GM12873 (cell line): ENCODE measurements around the gene HCRTR1.

Experiments used
- TF ChIP-seq, protein P1 (sequence below): IDR thresholded peaks from 2 replicates; pipeline ENCODE4 v1.5.1; 2012; ENCODE audit warnings: low read depth, mild to moderate bottlenecking, moderate library complexity, low read length, control low read depth; ENCODE audit not compliant: insufficient read depth; ENCODE audit errors: missing control alignments

HCRTR1 gene

DNA sequence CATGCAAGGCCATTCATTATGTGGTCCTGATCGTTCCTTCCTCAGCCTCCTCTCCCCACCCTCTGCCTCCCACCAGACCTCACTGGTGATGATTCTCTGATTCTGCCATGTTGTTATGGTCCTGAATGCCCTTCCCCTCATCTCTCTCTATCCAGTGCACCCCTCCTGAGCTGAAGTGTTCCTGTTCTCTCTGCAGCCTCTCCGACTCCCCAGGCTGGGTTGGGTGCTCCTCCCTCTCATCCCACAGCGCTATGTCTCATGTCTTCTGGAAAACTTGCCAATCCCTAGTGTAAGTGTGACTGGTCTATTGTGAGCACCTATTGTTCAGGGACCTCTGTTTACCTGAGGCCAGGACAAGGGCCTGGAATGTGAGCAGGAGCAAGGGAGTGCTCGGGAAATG lies 38.3 kb downstream of the HCRTR1 start:
- TF ChIP-seq, protein P1, sequence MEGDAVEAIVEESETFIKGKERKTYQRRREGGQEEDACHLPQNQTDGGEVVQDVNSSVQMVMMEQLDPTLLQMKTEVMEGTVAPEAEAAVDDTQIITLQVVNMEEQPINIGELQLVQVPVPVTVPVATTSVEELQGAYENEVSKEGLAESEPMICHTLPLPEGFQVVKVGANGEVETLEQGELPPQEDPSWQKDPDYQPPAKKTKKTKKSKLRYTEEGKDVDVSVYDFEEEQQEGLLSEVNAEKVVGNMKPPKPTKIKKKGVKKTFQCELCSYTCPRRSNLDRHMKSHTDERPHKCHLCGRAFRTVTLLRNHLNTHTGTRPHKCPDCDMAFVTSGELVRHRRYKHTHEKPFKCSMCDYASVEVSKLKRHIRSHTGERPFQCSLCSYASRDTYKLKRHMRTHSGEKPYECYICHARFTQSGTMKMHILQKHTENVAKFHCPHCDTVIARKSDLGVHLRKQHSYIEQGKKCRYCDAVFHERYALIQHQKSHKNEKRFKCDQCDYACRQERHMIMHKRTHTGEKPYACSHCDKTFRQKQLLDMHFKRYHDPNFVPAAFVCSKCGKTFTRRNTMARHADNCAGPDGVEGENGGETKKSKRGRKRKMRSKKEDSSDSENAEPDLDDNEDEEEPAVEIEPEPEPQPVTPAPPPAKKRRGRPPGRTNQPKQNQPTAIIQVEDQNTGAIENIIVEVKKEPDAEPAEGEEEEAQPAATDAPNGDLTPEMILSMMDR: no peak

DNA sequence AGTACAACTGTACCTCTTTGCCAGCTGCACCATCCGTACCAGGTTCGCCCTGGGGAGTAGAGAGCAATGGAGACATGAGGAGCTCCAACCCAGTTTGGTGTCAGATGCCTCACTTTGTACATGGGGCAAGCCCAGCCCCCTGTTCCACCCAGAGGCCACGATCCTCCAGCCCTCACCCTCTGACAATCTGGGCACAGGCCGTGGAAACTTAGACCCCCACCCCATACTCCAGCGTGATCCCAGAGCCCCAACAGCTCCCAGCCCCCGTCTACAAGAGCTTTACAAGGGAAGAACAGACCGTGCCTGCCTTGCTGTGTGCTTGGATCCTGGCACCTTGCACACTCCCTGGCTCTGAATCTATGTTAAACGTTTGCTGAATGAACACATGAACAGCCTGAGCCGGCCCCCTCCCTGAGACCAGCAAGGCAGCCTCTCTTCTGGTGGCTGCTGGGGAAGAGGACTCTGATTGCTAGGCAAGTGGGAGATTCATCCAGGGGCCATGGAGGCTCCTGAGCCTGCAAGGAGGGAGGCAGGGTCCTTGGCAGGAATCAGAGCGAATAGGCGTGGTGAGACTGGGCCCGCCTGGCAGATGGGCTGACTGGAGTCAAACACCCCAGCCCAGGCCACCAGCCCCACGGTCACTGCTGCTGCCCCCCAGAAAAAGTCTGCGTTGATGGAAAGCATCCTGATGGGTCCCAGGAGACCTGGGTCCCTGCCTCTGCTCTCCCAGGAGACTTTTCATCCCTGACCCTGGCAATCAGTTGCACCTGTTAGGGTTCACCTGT lies 39.7 kb downstream of the HCRTR1 start:
- TF ChIP-seq, protein P1: no peak

DNA sequence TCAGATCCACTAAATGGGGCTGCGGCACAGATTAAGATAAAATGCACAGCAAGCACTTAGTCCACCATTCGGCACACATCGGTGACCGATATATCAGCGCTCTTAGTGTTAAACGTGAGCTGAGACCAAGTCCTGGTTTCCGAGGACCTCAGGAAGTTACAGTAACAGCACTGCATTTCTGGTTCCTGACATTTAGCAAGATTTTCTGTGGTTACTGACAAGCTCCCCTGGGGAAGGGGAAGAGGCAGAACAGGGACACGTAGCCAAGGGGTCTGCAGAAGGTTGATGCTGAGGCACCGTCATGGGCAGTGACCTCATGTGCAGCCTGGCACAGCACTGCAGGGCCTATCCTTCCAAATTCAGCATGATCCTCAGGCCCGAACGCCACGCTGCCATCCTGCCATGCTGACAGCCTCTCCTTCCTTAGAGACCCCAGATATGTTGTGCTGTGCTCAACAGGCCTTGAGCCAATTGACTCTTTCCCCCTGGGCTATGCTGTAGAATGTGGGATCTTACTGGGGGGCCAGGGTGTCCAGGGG lies 40.6 kb downstream of the HCRTR1 start:
- TF ChIP-seq, protein P1: no peak

GRCh38 chr1:31658721-31659120 lies 41.2 kb downstream of the HCRTR1 start:
- TF ChIP-seq, protein P1: no peak

DNA sequence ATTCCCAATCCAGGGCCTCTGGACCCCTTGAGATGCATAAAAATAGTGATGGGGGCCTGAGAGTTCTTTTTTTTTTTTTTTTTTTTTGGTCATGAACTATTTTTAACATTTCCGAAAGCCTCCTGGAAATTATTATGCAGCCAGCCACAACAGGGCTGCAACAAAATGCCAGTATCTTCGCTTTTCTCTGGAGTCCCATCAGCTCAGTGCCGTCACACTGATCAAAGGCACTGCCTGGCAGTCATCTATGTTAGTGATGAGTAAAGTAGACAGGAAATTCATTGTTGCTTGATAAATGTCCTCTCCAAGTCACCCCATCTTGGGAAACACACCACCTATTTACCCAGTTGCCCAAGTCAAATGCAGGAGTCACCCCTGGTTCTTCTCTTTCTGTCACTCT lies 42.4 kb downstream of the HCRTR1 start:
- TF ChIP-seq, protein P1: no peak

DNA sequence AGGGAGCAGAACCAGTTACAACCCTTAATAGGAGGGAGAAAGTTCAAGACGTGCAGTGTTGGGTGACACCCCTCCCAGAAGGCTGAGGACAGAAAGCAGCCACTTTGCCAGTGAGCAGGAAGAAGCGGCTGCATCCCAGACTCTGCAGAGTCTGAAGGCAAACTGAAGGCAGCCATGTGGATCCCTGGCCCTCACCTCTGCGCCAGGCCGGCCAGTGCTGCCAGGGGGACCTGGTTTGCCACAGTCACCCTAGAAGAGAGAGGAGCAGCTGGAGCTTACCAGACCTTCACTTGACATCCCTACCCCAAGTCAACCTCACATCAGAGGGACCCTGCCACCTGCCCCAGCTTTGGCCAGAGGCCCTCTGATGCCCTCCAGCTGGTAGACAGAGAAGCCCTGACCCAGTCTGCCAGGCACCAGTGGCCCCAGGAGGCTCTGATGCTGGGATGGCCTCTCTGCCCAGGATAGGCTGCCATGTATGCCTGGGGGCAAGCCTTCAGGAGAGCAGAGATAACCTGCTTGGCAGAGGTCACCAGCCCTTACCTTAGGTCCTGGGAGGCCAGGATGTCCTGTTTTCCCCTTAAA lies 43.5 kb downstream of the HCRTR1 start:
- TF ChIP-seq, protein P1: no peak

DNA sequence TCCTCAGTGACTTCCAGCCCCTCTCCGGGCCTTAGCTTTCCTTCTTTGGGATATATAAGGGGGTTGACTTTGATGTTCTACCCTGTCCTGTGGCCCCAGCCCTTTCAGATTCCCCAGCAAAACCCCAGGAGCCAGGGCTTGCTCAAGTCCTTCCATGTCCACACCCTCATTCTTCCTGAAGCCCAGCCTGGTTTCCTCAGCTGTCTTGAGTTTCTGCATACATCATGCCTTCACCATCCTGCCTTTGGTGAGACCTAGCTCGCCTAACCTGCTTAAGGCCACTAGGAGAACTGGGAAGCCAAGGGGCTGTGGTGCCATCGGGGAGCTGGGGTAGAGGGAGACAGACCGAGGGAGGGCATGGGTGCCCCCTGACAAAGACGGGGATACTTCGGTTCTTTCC lies 44.4 kb downstream of the HCRTR1 start:
- TF ChIP-seq, protein P1: no peak
